ENCODE results near the gene TMEM260.
"Not testable (repeated sequence)": the region's sequence is repeated elsewhere in the genome, so short reads cannot be mapped to it uniquely, and the experiment has no call there.

TMEM260 gene

GRCh38 chr14:56666716-56667115 lies 87.1 kb downstream of the TMEM260 start:
- DNase-seq (ENCODE audit: low read depth in 3 of 3, low spot score in 1 of 3) = no peak

GRCh38 chr14:56667290-56667689 lies 87.7 kb downstream of the TMEM260 start:
- DNase-seq (ENCODE audit: low read depth in 3 of 3, low spot score in 1 of 3) = not testable (repeated sequence)

GRCh38 chr14:56676042-56676441 lies 96.4 kb downstream of the TMEM260 start:
- no peak for DNase-seq (ENCODE audit: low read depth in 3 of 3, low spot score in 1 of 3)

GRCh38 chr14:56678838-56679237 lies 99.2 kb downstream of the TMEM260 start:
- DNase-seq (ENCODE audit: low read depth in 3 of 3, low spot score in 1 of 3) = no peak

GRCh38 chr14:56686416-56686815 lies 106.8 kb downstream of the TMEM260 start:
- DNase-seq (ENCODE audit: low read depth in 3 of 3, low spot score in 1 of 3) = no peak

- DNase-seq (ENCODE audit: low read depth in 3 of 3, low spot score in 1 of 3) = no peak
These were observed 107.5 kb downstream of the TMEM260 start for GRCh38 chr14:56687123-56687522.

- no peak for DNase-seq (ENCODE audit: low read depth in 3 of 3, low spot score in 1 of 3)
These were observed 115.0 kb downstream of the TMEM260 start for GRCh38 chr14:56694609-56695008.

- not testable (repeated sequence) for DNase-seq (ENCODE audit: low read depth in 3 of 3, low spot score in 1 of 3)
These were observed 115.6 kb downstream of the TMEM260 start for GRCh38 chr14:56695216-56695615.

Measured in stimulated activated CD4-positive, alpha-beta T cell treated with anti-CD3 and anti-CD28 coated beads, TNF-alpha, amount 100 ng/mL, for 1 hour (primary cell).